Measurements from ENCODE around the gene SDHA.
"Not testable (repeated sequence)": the region's sequence is repeated elsewhere in the genome, so short reads cannot be mapped to it uniquely, and the experiment has no call there.

SDHA gene

DNA sequence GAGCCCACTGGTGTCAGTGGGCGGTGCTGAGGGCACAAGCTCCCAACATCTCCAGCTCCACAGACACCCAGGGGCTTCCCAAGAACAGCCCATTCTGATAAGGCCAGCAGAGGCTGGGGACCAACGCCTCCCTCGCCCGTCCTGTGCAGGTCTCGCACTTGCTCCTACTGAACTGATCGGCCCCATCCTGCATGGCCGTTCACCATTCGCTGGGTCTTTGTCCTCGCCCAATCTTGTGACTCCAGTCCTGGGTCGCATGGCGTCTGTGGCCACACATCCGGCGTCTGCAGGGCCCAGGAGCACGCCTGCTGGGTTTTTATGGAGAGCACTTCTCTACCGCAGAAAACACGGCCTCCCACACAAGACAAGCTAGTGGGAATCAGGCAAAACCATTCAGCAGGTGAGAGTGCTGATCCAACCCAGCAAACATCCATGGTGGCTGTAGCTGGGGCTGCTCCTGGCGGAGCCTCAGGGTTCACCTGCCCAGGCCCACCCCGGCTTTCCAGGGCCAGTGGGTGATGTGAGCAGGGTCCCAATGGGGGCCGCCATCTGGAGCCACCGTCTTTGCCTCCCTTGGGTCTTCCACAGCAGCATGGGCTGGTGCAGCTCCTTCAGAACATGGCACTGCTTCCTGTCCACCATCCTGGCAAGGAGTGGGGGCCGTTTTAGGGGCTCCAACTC is 19.5 kb upstream of the SDHA start:
- DNase-seq: no peak

DNA sequence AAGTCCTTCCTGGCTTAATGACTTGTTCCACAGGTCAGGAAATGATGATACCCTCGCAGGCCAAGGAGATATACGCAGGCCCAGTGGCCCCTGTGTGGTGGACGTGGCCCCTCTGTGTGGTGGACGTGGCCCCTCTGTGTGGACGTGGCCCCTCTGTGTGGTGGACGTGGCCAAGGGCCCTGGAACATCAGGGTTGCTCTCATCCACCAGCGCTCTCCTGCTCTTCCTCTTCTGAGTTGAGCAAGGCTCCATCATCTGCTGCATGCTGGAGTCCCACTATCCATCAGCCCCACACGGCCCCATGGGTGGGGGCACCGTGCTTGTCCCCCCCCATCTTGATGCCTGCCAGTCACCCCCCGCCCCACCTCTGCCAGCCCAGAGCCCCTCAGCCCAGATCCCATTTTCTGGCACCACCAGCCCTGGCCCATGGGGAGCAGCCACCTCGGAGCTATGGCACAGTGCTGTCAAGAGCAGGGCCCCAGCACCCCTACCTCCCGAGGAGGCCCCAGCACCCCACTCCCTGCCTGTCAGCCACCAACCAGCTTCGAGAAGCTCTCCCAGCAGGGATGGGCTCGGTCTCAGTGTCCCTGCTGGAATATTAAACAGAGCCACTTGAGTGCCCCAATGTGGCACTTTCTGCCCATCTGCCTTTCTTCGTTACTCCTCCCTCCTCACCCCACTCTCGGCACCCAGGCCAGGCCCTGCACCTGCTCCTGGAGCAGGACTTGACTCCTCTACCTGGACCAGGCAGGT is 18.7 kb upstream of the SDHA start:
- no peak for DNase-seq

DNA sequence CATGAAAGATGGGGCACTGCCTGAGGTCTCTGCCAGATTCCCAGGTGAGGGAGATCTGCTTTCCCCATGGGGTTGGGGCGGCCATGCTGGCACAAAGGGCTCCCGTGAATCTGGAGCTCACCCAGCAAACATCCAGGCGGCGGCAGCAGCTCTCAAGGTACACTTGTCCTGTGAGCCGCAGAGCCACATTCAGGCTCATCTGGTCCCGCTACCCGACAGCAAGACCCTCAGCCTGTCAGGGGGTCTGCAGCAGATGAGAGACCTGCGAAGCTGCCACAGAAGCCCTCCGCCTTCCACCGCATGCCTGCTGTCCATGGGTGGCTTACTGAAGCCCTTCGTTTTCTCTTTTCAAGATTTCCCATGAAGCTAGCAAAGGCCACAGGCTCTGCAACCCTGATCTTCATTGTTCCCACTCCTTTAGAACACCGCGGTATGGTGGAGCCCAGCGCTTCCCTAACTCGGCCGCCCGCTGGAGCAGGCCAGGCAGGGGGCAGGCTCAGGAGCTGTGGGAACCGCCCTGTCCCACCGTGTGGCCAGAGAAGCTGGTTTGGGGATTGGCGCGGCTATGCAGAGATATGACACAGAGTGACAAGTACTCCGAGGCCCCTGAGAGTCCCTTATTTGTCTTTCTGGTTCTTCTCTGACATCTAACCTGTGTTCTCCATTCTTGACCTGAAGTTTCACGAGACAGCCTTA is 18.0 kb upstream of the SDHA start:
- no peak for DNase-seq

DNA sequence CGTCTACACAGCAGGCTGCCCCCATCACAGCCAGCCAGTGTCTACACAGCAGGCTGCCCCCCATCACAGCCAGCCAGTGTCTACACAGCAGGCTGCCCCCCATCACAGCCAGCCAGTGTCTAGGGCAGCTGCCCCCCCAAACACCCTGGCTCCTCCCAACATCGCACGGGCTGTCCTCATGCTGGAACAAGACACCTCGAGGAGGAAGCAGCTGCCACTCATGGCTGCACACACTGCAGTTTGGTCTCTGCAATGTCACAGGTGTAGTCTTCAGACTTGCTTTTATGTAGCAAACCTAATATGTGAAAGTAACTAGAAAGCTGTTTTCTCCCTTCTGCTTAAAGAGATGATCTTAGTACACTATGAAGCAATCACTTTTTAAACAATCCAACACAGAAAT is 17.1 kb upstream of the SDHA start:
- no peak for DNase-seq

DNA sequence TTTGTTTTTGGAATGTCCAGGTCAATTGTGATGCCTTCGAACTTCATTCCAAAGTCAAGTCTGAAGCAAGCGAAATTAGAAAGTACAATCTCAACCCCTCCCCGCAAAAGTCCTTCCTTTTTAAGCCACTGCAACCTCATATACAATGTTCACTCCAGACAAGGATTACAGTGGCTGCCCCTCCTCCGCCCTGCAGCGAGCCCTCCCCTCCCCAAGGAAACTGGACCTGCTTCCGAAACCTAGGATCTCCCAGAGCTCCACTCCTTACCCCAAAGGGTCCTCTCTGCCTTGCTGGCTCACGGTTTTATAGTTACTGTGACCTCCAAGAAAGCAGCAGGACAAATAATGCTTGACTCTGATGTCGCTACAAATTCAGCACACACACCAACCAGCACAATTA is 16.4 kb upstream of the SDHA start:
- no peak for DNase-seq

DNA sequence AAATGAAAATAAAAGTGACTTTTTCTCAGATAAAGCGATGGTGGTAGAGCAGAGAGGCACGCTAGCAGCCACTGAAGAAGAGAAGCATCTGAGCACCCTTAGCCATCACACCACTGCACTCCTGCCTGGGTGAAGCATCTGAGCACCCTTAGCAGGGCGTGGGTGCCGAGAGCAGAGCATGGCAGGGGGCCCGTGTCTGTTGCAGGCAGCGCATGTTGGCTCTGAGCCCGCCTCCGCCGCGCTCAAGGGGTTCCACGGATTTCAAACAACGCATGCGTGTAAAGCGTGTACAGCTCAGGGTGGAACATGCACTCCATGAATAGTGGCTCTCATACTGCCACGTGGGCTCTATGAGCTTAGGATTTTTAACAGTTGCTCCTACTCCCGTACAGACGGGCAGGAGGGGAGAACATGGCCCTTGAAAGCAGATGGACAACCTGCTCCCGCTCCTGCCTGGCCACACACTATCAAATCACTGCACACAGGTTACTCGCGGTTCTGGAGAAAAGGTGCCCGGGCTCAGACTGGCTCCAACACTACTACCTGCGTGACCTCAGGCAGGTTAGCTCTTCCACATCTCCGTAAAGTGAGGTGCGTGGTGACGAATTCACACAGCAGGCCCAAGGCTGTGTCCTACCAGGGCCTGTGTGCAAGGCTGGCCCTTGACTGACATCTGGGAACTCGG is 14.7 kb upstream of the SDHA start:
- DNase-seq: no peak

DNA sequence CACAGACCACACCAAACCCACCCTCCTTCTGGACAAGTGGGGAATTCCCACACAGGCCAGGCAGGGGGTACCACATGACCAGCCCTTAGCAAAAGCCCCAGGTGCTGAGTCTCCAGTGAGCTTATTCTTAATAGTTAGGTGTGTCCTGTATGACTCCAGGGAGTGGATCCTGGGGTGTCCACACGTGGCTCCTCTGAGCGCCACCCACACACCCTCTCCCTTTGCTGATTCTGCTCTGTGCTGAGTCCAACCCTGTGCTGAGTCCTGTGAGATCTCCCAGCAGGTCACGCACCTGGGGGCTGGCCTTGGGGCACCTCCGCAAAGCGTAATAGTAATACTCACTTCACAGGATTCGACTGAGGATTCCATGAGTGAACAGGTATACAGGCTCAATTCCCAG is 14.1 kb upstream of the SDHA start:
- DNase-seq: no peak

DNA sequence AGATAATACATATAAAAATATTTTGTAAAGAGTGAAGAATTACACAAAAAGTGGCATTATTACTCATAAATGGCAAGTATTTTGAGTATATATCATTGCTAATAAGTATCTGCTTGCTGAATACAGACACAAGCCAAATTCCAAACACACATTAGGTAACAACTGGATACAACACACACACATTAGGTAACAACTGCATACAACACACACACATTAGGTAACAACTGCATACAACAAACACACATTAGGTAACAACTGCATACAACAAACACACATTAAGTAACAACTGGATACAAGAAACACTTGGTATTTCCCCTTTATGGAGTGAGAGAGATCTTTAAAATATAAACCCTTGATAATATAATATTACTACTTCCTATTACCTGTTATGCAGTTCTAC is 13.7 kb upstream of the SDHA start:
- DNase-seq: no peak

DNA sequence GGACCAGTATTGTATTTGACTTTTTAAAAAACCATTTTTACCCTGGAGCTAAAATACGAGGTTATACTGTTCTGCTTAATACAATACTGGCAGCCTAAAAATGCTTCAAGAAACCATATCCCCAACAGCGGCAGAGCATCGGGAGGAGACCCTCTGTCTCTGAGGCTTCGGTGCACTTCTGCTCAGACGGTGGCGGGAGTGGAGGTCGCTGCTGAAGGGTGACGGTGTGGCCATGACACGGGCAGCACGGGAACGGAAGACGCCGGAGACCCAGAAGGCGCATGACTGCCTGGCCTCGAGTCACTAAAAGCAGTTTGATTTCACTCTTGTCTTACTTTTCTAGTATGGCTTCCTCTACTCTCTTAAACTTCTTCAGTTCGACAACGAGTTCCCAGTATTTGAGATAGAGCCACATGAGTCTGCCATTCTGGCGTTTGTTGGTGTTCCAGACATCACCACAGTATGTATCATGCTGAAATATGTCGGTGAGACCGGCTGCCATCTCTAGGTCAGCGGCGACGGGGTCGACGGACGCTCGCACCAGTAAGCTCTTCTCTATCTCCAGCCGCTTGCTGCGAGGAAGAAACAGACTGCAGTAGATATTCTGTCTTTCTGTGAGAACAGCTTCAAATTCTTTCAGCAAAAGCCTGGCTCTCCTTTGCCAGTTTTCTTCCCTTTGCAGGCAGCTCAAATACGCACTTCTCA is 13.0 kb upstream of the SDHA start:
- no peak for DNase-seq

DNA sequence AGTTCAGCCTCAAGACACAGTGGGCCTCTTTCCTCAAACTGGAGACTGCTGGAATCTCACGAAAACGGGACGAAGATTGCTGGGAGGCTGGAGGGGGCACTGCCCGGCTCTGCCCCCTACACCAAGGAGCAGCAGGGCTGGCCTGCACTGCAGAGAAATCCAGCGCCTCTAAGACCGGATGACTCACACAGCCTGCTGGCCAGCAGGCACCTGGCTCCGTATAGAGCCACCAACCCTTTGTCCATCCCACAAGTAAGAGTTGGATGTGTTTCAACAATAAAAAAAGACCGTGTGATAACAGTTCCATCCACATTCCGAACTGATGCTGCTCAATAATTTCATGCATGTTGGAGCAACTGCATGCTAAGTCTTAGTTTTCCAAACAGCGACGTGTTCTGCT is 11.7 kb upstream of the SDHA start:
- peak; percentile 51 for DNase-seq

DNA sequence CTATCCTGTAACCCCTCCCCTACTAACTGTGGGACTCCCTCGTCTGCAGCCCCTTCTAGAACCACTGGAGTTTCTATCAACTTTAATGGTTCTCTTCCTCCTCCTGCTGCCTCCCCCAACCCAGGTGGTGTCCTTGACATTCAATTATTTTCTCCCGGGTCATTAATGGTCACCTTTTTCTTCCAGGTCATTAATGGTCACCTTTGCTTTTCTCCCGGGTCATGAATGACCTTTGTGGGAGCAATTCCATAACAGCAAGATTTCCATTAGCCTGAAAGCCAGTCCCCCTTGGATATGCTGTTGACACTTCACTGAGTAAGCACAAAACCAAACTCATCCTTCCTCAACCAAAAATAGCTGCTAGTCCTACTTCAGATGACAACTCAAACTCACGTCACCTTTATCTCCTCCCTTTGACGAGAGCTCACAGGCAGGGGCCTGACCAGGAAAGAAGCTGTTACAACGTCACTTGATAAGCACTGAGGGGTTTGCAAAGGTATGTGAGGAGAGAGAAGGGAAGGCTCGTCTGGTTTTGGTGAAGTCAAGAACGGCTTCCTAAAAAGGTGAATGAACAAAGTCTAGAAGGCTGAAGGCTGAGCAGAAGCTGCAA is 11.1 kb upstream of the SDHA start:
- no peak for DNase-seq

DNA sequence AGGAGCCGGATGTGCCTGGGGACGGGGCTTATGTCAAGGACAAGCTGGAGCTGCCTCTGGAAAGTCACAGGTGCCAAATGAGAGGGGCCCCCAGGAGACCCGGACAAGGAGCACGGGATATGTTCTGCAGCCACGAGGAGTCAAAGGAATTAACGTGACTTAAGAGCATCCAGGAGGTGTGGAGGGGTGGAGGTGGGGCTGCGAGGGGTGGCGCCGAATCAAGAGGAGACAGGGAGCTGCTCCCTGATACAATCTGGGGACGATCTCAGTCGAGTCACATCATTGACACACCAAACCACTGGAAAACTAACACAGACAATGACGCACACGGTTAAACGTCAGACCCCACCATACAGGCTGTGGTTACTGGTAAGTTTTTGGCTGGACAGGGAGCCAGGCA is 10.5 kb upstream of the SDHA start:
- no peak for DNase-seq

DNA sequence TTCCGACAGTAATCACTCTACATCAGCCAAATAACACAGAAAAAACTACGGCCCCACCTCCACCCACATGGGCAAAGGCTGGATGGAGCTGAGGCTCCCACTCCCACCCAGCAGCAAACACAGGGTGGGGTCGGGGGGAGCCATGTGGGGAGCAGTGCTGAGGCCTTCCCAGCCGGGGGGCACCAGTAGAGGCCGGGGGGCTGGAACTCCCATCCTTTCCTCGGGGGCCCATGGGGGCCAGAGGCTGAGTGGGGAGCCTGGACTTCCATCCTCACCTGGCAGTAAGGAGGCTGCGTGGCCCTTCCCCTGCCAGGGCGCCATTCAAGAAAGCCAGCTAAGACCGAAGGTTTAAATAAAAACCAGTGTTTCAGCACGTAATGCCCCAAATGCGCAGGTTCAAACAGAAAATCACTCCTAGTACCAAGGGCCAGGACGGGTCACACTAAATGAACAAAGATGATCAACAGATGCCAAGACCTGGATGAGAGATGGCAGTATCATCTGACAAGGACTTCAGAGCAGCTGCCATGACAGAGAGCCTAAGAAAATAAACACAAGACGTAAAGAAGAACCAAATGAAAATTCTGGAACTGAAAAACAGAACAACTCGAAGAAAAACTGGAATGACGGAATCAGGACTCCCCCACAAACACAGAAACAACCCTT is 9.5 kb upstream of the SDHA start:
- no peak for DNase-seq

DNA sequence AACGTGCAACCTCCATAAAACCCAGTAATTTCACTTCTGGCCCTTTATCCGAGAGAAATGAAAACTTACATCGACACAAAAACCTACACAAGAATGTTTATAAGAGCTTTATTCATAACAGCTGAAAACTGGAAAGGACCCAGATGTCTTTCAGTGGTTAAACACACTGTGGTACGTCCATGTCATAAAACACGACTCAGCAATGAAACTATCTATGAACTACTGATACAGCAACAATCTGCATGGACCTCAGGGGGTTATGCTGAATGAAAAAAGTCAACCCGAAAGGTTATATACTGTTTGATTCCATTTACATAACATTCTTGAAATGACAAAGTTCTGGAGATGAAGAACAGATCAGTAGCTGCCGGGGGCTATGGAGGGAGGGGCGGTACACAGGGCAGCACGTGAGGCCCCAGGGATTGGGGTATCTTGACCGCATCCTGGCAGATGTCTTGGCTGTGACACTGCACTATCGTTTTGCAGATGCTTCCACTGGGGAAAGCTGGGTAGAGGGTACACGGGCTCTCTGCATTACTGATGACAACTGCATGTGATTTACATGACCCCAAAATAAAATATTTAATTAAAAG is 4.2 kb upstream of the SDHA start:
- no peak for DNase-seq

DNA sequence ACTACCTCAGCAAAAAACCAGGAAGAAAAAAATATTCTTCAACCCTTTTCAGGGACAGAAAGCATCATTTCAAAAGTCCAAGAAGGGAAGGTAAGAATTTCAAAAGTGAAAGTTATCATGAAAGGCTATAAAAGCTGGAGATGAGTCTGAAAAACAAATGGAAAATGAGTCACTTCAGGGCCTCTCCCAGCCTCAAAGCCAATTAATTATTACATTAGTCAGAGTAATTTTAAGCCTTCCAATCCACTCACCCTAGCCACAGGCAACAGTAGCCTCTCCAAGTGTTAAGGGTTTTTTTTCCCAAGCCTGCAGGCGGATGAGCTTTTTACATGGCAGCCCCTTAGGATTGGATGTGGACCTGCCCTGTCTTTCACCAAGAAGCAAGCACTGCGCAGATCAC is 2.9 kb upstream of the SDHA start:
- not testable (repeated sequence) for DNase-seq

DNA sequence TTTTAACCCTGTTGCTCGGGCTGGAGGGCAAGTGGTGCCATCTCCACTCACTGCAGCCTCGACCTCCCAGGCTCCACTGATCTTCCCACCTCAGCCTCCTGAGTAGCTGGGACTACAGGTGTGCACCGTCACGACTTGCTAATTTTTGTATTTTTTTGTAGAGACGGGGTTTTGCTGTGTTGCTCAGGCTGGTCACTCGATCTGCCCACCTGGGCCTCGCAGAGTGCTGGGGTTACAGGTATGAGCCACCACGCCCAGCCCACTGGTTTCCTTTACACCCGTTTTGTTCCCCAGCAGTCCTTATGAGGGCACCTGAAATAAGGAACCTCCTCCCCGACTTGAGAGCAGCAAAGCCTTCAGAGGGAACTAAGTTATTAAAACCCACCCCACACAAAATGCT is 2.0 kb upstream of the SDHA start:
- DNase-seq: not testable (repeated sequence)

DNA sequence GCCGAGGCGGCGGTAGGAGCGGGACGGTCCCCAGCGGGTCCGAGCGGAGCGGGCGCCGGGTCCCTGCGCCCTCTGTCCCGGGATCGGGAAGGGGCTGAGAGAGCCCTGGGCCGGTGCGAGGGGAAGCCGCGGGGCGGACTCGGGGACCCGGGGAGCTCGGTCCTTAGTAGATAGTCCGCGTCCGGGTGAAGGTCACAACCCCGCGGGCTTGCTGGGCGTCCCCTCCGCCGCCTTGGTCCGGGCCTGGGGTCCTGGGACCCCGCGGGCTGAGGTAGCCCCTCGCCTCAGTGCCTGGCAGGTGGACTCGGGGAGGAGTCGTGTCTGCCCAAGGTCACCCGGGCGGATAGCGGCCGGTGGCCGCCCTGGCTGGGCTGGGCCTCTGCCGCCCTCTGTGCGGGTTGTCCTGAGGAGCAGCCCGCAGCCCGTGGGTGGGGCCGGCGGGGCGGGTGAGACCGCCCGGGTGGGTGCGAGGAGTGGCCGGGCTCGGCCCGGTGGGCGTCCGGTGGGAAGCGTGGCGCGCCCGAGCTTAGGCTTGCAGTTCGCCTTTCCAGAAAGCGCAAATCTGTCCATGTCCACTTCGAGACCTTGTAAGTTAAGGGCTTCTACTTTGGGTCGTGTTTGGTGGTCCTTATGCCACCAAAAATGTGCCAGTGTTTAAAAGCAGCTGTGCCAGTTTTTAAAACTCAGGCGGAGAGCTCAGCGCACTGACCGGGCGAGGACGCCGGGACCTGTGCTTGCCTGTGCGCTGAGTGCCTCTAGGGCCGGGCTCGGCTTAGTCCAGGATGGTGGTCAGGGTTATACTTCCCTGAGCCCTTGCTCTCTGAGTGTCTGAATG is 554 bp downstream of the SDHA start:
- DNase-seq: peak; percentile 74

DNA sequence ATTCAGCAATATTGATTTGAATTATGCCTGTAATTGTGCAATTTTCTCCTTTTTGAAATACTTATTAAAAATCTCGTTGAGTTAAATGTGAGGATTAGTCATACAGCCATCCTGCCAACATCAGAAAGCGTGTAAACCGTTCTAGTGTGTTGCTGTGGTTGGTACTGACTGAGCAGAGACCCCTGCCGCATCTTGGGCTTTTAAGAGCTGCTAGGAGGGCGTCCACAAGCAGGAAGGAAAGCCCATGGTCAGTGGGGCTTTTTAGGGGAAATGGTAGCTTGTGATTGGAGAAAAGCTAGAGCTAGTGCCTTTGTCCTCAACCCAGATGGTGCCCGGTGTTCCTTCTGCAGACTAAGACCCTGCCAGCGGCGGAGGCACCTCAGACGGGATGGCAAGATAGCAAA is 1.3 kb downstream of the SDHA start:
- no peak for DNase-seq

DNA sequence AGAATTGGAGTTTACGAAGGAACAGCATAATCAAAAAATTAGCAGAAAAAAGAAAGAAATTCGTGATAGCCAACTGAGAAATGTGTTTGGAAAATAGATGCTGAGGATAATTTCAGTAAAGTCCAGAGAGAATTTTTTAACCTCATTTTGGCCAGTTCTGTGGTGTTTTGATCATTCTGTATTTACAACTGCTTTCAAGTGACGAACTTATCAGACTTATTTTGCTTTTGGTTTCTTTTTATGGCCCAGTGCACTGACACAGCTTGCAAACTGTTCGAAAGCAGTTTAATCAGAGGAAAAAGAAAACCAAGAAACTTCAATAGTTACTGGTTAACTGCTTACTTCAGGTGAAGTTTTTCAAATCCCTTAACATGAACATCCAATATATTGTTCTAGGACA is 1.9 kb downstream of the SDHA start:
- DNase-seq: no peak

DNA sequence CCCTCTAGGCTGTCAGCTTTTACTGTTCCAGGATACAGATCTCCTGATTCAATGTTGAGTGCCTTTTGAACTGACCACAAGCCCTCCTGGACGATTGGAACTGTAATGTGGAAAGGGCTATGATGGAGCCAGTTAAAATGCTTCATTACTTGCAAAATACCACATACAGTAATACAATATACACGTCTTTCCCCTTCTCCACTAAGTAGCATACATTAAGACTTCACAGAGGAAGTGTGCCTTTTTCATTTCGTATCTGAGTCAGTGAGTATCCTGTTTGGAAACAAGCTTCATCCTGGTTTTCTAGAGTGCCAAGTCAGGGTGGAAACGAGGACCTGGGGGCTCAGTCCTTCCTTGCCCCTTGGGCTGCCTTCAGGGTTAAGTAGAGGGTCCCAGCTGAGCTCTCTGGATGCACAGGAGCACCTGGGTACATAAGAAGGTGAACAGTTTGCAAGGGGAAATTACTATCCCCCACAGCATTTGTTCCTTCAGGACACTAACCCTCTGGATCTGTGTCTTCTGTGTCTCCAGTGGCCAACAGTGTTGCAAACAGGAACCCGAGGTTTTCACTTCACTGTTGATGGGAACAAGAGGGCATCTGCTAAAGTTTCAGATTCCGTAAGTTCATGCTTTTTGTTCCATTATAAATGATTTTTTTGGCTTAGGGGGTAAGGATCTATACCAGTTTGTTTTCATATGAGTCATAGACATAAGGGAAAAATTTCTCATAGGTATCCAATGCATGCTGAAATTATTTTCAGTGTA is 5.0 kb downstream of the SDHA start:
- not testable (repeated sequence) for DNase-seq

Measured in islet precursor cell (in vitro differentiated cells).